Renal cortex interstitium (tissue), 11 donors: ENCODE measurements around the gene IL20. TPM values are rescaled to one million over a fixed set of nuclear protein-coding genes. Genes with fewer than 3 reads are reported as not detected.
A peak's percentile ranks its signal among the peaks of the same experiment; 100 is the strongest.

ENCODE experiments used
- DNase-seq, 11 donors: peaks; one replicate each; pipeline ENCODE4 v3.0.0-alpha.2; 2013; ENCODE audit warnings: low read depth in 9 of 11, low spot score in 4 of 11; ENCODE audit errors: extremely low read depth in 1 of 11
- polyA plus RNA-seq, 3 donors: library from polyadenylated mRNA; unstranded; fragments of 120-200 nt; gene quantifications; one replicate each; pipeline ENCODE4 v1.2.1, GENCODE V29; 2013; ENCODE audit not compliant: insufficient read length in 3 of 3

IL20 gene
- polyA plus RNA-seq, 3 donors = not detected

DNA sequence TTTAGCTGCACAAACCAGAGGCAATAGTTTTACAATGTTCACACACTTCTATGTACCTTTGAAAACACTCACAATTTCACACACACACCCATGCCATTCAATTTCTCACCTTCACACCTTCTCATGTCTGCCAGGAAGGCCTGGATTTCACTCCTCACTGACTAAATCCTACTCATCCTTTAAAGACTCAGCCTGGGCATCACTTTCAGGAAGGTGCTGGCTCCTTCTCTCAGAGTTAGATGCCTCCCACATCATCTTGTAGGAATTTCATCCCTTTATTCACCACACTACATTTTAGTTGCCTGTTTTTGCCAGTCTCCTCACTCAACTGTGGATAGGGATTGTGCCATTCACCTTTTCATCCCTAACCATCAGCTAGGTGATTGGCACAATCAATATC is 2.3 kb downstream of the IL20 start:
- no peak for DNase-seq

DNA sequence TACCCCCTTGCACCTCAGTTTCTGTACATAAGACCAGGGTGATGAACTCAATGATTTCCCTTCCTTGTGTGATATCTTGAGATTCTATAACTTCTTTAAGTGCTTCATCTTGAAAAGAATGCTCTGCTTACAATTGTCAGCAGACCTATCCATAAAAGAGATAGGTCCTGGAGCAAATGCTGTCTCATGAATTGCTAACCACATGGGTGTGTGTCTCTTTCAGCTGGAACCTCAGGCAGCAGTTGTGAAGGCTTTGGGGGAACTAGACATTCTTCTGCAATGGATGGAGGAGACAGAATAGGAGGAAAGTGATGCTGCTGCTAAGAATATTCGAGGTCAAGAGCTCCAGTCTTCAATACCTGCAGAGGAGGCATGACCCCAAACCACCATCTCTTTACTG is 2.8 kb downstream of the IL20 start:
- no peak for DNase-seq

GRCh38 chr1:206872139-206872538 is 6.7 kb downstream of the IL20 start:
- no peak for DNase-seq

GRCh38 chr1:206873603-206874188 is 8.3 kb downstream of the IL20 start:
- DNase-seq = no peak

DNA sequence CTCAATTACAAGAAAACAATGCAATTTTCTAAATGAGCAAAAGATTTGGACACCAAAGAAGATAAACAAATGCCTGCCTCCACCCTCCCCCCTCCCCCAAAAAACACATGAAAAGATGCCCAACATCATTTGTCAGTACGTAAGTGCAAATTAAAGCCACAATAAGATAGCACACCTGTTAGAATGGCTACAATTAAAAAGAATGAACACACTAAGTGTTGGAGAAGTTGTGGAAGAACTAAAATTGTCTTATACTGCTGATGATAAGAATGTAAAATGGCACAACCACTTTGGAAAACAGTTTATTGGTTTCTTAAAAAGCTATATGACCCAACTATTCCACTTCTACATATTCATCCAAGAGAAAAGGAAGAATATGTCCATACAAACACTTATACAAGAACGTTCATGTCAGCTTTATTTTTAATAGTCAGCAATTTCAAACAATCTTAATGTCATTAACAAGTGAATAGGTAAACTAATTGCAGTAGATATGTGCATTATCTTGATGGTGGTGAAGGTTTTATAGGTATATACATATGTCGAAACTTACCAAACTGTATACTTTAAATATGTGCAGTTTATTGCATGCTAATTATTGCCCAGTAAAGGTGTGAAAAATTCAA is 10.4 kb downstream of the IL20 start:
- no peak for DNase-seq

DNA sequence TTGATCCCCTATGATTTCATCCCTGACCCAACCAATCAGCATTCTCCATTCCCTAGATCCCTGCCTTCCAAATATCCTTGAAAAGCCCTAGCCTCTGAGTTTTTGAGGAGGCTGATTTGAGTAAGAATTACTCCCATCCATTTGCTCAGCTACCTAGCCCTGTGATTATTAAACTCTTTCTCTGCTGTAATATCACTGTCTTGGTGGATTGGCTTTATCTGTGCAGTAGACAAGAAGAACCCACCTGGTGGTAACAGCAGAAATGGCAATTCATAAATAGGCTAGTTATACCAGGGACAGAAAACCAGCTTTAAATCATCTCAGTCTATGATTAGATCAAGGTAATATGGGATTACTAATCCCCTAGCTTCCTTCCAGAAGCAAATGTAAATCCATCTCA is 13.0 kb downstream of the IL20 start:
- DNase-seq = no peak

GRCh38 chr1:206880314-206880713 is 14.9 kb downstream of the IL20 start:
- no peak for DNase-seq

GRCh38 chr1:206882555-206882954 is 17.1 kb downstream of the IL20 start:
- DNase-seq = no peak

- no peak for DNase-seq
These were observed 17.7 kb downstream of the IL20 start for GRCh38 chr1:206883160-206883559.

DNA sequence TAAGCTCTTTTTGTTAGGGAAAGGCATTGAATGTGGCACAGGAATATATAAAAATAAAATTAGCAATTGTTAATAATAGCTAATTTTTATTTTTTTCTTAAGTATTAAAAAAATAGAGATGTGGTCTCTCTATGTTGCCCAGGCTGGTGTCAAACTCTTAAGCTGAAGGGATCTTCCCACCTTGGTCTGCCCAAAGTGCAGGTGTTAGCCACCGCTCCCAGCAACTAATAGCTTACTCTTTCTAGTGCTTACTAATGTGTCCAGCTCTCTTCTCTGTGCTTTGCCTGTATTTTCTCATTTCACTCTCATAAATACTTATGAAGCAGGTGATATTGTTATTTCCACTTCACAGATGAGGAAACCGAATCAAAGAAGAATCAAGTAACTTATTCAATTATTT is 18.5 kb downstream of the IL20 start:
- no peak for DNase-seq

DNA sequence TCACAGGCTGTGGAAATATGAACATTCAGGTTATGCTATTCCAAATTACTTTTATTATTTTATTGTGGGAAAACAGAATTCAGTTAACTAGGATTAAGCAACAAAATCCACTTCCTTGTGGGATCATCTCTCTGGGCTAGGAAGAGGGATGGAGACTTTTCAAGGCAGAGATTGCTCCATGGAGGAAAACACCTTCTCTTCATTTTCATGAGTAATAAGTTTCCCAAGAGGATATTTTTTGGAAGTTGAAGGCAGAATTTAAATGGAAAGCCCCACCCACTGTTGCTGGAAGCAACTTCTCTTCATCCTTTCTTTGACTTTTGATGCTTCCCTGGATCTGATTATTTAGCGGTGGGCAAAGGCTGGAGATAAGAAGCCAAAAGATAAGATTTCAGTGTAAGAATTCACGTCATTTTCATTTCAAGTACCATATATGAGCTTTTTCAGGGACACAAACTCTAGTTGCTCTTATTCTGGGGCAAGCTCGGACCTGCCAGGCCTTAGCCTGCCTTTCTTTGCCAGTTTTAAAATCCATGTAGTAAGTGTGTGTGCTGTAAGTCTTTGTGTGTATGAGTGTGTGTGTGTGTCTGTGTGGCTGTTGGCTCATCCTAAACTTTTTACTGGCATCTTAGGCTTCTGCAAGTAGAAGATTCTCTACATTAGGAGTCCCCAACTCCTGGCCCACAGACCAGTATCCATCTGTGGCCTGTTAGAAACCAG is 20.1 kb downstream of the IL20 start:
- no peak for DNase-seq

DNA sequence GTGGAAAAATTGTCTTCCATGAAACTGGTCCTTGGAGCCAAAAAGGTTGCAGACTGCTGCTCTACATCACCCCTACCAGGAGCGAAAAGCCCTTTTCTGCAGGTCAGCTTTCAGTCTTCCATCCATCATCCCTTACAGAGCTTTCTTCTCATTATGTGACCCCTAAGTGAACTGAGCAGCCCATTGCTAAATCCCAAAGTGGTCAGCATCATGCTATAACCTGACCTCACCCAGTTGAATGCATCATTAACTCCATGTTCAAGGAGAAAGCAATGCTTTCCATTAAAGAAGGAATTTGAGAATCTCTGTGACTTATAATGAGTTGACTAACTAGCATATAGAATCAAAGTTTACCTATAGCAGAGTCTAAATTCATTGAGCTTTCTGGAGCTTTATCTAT is 21.4 kb downstream of the IL20 start:
- no peak for DNase-seq

DNA sequence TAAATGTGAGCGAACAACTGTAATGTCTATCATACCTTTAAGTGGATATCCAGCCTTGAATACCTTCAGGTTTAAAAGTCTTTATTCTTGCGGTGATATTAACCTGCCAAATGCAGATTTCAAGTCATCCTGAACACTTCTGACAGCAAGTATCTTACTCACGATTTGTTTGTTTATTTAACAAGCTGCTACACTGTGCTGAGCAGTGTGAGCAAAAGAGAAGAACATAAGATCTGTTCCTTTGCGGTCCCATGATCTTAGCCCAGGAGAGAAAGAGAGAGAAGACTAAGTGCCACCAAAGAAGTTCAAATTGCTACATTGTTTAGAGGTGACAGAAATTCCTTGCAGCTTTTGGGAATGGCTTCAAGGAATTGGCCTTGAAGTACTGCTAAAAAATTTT is 22.3 kb downstream of the IL20 start:
- no peak for DNase-seq

GRCh38 chr1:206890125-206891060 is 25.0 kb downstream of the IL20 start:
- DNase-seq = no peak

DNA sequence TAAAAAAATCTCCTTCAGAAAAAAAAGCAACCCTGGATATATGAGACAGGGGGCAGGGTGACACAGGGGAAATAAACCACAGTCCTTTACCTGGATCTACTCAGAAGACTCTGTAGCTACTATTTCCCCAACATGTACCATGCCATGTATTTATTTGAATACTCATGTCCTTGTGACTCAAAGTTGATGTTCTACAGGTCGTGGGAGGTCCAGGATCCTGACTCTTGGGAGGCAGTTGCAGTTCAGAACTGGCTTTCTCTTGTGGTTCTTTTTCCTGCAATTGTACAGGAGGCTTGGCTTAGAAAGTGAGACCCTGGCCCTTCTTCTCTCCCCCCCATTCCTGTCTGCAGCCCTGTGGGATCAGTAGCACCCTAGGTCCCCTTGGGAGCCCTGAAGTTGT is 26.0 kb downstream of the IL20 start:
- no peak for DNase-seq

DNA sequence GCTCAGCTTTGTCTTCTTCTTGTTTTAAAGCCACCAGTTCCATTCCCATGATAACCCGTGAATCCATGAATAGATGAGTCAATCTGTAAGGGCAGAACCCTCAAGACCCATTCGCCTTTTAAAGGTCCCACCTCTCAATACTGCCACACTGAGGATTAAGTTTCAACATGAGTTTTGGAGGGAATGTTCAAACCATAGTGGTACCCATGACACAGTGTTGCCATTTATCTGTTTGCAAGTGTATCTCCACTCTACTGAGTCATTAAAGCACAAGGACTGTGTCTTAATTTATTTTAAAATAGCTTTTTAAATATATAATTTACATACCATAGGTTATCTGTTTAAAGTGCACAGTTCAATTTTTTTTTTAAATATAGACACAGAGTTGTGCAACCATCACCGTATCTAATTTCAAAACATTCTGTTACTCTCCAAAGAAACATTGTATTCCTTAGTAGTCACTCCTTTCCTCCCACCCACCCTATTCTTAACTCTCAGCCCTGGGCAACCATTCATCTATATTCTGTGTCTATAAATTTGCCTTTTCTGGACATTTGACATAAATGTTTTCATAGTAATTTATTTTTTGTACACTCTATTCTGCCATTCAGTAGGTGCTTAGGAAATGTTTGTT is 27.0 kb downstream of the IL20 start:
- DNase-seq = no peak

- no peak for DNase-seq
These were observed 28.0 kb downstream of the IL20 start for GRCh38 chr1:206893380-206893779.

GRCh38 chr1:206895325-206895724 is 29.9 kb downstream of the IL20 start:
- DNase-seq = no peak

GRCh38 chr1:206895837-206896242 is 30.4 kb downstream of the IL20 start:
- peak in 2 of 11 donors; percentile 29 to 39 for DNase-seq
